Superior temporal gyrus (tissue), 1 donor: ENCODE data around the gene TMCC1.
"Not testable (repeated sequence)": the region's sequence is repeated elsewhere in the genome, so short reads cannot be mapped to it uniquely, and the experiment has no call there.

Experiments
- DNase-seq: peaks from one replicate; pipeline ENCODE4 v3.0.0-alpha.2; 2016; ENCODE audit errors: extremely low spot score

TMCC1 gene

DNA sequence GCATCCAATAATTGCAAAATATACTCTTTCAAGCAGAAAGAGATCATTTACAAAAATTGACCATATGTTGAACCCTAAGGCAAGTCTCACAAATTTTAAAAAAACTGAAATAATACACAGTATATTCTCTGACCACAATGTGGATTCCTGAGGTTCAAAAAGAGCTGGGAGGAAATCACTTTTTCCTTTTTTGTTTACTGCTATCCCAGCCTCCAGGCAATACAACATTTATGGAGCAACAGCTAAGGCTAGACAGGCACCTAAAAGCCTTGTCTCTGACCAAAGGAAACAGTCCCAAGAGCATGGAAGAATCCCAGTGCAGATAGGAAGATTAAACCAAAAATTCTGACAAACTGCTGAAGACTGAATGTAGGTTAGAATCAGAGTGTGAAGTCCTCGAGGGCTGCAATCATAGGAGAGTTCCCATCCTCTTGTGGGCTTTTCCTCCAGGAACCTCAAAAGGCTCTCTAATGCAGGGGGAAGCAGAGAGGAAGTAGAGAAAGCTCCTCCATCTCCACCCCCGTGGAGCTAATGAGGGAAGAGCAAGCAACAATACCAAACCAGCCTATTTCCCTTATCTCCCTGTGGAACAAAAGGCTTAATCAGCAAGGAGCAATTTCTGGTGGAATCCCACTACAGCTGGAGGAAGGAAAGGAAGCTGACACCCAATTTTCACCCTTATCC is 57.0 kb downstream of the TMCC1 start:
- no peak for DNase-seq

DNA sequence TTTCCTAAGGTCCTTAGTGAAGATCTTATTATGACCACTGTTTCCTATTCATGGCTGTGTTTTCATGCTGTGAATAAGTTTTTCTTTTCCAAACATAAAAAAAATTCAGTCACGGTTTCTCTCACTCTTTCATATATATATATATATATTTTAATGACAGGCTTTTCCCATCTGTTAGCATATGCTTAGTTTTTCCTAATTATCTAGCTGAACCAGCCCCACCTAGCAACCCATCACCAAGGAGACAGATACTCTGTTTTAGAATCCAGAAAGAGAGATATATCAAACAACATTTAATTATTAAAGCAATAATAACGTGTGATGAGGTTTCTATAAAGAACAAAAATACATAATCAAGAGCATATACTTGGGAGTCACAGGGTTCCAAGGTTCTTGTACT is 58.3 kb downstream of the TMCC1 start:
- DNase-seq: no peak

DNA sequence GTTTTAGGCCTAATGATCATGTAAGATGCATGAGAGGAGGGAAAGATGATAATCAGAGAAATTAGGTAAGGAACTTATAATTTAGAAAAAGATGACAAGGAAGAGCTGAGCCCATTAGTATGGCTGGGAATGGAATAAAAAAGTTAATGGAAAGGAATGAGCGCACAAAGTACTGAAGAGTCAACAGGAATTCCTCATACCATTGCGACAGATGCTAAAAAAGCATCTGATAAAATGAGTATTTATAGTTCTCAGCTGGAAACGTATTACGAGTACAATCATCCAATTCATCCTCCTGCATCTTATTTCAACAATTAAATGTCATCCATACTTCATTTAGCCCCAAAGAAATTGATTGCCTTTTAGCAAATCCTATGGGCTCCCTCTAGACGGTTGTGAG is 58.9 kb downstream of the TMCC1 start:
- no peak for DNase-seq

DNA sequence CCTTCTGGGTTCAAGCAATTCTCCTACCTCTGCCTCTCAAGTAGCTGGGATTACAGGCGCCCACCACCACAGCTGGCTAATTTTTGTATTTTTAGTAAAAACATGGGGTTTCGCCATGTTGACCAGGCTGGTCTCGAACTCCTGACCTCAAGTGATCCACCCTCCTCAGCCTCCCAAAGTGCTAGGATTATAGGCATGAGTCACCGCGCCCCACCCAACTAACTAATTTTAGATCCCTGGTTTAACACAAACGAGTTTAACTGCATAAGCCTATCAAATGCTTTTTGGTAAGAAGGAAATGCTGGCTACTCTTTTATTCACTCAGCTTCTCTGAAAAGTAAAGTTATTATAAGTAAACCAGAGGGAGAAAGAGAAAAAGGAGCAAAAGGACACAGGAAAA is 61.6 kb downstream of the TMCC1 start:
- not testable (repeated sequence) for DNase-seq

DNA sequence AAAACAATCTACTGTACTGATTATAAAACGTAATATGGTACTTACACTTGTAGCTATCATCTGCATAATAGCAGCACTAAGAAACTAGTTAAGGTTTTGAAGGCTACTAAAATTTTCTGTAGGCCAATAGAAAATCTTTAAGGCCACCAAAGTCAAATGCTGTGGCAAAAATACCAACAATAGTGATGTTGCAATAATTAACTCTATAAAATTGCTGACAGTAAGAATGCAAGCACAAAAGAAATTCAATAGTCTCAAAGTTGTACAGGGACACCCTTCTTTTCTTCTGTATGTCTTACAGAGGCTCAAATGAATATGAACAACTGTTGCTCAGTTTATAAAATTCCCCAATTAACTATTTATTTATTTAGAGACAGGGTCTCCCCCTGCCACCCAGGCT is 62.0 kb downstream of the TMCC1 start:
- no peak for DNase-seq

DNA sequence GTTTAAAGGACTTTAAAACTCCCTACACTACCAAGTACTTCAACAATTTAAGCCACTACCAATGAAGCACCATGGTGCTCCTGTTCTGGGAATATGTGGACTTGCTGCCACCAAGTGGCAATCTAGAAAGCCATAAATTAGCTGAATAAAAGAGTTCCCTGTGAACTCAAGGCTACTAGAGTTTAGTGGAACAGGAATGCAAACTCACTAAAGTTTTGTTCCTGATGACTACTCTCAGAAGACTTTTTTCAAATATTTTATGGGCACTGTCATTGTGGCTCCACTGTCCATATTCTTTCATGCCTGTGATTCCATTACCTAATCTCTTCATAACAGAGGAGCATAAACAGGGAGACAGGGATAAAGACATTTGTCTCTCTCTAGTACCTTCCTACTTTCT is 63.9 kb downstream of the TMCC1 start:
- peak; percentile 93 for DNase-seq

DNA sequence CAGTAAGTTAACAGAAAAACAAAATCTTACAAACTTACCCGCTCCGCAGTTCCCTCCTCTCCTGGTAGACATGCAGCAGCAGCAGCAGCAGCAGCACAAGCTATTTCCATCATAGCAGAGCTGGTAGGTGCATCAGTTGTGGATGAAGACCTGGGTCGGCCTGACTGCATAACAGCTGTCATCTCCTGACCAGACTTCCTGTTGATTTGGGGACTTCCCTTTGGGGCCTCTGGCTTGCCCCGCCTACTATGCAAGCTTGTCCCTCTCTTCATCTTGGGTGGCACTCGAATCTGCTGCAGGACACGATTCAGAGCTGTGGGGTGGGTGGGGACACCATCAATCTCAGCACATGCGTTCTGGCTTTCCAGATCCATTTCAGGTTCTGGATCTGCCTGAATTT is 65.7 kb downstream of the TMCC1 start:
- DNase-seq: no peak

DNA sequence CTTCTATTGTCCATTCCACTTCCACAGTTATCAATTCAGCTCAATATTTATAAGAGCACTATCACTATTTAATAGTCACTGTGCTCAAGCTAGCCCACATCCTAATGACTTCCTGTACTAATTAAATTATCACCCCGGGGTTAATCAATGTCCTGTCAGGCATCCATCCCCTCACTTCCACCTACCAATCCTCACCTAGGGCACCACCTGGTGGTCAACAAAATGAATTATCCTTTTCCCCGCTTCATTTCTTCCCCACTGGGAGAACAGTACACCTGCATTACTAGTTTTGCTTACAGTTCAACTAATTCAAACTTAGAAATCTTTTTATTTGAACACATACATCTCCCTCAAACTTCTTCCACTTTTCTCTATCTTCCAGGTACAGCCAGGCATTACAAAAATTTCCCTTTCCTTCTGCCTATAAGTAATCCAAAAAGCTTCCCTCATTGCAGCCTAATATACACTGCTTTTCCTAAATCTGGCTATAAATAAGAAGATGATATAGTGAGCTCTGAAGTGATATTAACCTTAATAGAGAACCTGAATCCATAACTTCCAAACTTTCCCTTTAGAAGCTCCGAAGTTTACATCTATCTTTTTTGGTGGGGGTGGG is 68.5 kb downstream of the TMCC1 start:
- peak; percentile 78 for DNase-seq

DNA sequence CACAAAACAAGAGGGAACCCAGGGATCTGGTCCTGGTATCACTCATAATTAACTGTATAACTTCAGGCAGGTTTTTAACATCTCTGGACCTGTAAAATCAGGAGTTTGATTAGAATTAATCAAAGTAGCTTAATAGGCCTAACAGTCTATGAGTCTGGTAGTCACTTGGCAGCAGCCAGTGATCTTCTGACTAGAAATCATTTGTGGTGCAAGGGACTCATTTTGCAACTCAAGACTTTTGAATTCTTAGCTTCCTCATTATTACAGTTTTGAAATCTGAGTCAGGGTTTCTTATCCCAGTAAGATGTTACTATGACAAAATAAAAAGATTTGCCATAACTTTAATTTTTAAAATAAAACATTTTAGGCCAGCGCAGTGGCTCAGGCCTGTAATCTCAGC is 70.8 kb downstream of the TMCC1 start:
- DNase-seq: no peak

DNA sequence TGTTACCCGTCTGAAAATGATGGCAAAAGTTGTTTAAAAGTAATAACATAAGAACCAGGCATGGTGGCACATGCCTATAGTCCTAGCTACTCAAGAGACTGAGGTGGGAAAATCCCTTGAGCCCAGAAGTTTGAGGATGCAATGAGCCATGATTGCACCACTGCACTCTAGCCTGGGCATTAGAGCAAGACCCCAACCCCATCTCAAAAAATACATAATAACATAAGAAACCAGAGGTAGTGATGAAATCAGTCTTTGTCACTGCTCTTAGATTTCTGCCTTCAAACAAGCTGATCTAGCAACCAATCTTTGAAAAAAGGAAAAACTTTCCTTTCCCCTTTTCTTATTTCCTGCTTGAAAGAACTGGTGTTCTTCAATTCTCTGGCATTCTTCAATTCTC is 71.3 kb downstream of the TMCC1 start:
- no peak for DNase-seq

DNA sequence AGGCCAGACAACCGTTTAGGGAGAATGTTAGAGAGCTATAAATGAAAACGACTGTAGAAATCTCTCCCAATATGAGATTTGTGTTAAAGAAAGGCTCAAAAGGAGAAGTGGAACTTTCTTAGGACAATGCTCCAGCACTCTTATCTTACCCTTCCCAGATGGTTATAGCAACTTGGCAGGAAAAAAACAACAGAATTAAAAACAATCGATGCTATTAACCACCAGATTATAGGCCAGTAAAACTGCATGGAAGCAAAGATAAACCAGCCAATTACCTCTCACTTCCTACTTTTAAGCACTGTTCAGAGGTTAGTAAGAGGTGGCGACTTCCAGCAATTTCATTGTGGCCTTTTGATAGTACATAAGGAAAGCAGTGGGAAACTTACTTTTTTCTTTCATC is 72.9 kb downstream of the TMCC1 start:
- no peak for DNase-seq

DNA sequence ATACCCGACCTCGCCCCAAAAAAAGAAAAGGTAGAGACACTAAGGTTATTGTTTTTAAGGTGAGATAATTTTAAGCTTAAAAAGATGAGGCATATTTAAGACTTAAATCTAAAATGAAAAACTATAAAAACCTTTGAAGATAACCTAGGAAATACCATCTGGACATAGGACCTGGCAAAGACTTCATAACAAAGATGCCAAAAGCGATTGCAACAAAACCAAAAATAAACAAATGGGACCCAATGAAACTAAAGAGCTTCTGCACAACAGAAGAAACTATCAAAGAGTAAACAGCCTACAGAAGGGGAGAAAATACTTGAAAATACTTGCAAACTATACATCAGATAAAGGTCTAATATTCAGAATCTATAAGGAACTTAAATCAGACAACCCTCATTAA is 80.9 kb downstream of the TMCC1 start:
- no peak for DNase-seq

DNA sequence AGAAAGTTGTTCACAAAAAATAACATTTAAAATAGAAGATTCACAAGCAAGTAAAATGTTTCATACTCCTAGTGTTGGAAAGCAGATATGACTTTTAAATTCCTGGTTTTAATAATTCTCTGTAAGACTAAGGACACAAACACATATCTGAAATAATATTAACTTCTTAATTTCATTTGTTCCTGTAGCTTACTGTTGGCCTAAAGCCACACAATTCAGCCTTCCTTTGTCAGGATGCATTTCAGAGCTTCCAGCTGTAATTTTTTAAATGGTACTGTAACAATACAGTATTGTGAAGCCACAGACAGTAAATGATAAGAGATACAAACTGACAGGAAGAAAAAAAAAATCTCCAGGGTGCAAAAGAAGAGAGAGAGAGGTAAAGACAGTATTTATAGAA is 84.2 kb downstream of the TMCC1 start:
- no peak for DNase-seq

DNA sequence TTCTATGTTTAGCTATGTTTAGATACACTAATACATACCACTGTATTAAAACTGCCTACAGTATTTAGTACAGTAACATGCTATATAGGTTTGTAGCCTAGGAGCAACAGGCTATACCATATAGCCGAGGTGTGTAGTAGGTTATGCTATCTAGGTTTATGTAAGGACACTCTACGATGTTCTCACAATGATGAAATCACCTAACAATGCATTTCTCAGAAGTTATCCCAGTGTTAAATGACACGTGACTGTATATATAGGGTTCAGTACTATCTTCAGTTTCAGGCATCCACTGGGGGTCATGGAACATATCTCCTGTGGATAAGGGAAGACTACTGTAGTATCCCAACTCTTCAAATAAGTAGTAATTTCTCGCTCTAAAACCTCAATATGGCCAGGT is 97.4 kb downstream of the TMCC1 start:
- DNase-seq: no peak

DNA sequence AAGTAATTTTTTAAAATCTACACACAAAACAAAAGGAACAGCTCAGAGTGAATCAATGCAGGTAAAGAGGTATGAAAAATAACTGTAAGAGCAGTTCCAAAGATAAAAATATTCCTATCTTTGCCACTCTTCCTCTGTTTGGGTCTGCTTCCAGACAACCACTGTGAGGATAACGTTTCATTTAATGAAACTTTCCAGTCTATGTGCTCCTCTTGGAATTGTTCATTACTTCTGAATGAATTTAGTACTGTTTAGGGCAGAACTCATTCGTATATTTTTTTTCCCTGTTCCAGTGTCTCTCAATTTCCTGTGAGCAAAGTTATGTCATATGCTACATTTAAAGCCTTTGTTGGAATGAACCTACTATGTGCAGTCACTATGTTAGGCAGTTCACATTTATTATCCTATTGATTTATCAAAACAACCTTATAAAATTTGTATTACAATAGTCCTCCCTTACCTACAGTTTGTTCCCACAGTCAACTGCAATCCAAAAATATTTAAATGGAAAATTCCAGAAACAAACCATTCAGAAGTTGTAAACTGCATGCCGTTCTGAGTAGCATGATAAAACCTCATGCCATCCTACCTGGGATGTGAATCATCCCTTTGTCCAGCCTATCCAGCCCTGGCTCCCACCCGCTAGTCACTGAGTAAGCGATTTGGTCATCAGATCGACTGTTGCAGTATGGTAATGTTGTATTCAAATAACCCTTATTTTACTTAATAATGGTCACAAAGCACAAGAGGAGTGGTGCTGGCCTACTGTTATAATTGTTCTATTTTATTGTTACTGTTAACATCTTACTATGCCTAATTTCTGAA is 98.1 kb downstream of the TMCC1 start:
- no peak for DNase-seq

DNA sequence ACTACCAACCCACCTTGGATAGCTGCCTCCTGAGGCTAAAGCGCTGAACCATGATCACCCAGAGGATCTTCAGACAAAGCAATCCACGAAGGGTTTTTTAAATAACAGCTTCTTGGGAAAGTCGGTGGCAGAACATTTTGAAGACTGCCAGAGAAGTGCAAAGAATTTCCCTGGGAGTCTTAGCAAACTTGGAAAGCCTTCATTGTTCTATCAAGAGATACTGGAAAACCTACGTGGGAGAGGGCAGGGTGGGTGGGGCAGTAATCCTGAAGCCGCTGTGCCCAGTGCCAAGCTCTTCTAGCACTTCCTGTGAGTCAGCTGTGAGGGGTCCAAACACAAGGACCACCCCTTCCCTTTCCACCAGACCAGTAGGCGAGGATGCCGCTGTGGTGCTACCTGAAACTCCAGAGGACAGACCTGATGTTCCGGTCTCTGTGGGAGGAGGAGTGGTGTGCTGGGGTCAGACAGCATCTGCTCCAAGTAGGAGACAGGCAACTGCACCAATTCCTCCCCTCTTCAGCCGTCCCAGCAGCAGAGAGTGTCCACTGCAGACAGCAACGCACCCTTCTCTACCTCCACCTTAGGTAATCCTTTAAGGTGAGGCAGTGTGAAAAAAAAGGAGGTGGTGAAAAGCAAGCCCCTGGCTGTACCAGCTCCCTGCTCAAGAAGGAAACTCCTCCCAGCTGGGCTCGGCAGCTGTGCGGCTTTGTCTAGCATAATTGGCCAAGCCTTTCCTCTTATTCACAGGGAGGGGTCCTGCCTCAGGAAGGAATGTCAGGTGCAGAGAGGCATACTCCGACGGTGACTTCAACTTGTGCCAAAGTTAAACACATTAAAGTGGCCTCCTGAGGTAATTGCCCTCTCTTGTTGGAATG is 99.0 kb downstream of the TMCC1 start:
- no peak for DNase-seq

DNA sequence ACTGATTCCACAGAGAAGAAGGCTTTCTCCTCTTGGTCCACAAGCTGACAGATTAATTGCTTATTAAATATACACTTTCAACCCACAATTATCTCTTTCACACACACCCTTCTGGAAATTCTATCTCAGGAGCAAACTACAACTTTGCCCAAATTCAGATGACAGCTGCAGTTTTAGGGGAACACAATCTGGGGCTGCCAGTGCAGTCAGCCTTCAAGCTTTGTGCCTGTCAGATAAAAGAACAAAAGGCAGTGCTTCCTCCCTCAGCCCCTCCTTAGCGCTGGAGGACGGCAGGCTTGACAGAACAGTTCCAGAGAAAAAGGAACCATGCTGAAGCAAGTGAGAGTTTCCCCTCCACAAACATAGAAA is 99.6 kb downstream of the TMCC1 start:
- peak; percentile 53 for DNase-seq

DNA sequence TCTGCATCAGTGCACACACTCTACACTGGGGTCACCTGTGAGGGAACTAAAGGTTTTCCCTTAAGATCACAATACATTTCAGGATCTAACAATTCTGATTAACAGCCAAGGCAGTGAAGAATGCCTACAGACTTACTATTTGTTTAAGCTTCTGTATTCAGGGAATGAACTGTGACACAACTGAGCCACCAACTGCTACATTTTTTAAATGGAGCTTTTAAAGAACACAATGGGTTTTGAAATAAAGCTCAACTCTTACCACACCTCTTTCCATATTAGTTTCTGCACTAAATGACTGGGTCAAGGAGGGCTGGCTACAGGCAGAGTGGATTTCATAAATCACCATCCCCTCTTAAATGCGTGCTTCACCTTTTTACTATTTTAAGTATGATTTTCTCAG is 100.2 kb downstream of the TMCC1 start:
- no peak for DNase-seq

DNA sequence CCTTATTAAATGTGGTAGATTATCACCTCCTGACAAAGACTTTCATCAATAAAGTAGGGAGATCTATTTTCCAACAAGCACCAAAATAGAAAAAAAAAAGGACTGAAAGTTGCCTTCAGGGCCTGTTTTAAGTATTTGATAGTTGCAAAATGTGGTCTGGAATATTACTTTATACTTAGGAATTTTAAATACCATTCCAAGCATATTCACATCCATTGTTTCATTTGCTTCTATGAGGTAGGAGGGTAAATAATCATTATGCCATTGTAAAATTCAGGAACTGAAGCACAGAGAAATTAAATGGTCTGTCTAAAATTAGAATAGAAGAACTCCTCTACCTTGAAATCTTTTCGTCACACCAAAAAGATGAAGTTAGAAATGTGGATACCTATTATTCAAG is 110.0 kb downstream of the TMCC1 start:
- no peak for DNase-seq

DNA sequence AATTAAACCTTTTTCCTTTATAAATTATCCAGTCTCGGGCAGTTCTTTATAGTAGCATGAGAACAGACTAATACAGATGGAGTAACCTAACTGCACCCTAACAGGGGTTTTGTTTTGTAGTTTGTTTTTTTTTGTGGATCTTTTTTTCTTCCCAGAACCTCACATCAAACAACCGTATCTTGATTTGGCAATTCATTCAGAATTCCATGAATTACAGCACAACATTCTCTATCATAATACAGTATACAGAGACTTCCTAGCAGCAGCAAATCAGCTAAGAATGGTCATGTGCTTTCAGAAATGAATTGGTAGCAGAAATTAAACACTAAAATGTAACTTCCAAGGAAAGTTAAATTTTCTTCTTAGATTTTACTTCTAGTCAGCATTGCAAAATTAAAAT is 114.6 kb downstream of the TMCC1 start:
- DNase-seq: no peak

DNA sequence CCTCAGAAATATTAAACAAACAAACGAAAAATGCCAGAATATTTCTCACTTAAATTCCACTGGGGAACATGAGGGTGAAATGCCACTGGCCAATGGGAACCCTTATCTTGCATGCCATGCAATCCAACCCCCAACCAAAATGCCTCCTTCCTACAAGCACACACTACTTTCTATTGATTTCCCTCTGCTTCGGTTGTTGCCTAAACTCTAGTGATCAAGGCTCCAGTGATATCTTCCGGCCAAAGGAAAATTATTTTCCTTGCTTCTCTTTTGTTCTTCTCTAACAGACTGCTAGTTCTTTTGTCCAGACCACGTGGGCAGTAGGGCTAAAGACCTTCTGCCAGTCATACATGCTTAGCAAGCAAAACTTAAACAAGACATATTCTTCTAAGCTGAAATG is 115.7 kb downstream of the TMCC1 start:
- peak; percentile 70 for DNase-seq

DNA sequence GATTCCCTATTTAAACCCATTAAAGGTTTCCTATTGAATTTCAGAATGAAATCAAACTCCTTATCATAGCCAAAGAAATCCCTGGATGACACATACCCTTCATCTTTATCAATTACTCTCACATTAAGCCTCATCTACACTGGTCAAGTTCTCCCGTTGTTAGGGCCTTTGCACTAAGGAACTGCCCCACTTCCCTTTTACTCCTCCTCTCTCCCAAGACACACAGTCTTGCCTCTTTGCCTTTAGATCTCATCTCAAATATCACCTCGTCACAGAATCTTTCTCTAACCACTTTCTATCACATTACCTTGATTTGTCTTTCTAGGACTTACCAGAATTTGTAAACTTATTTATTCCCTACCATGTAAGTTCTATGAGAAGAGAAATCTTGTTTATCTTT is 117.6 kb downstream of the TMCC1 start:
- no peak for DNase-seq
